Fibroblast of villous mesenchyme (primary cell): ENCODE results near the gene VANGL1. TPM values are rescaled to one million over a fixed set of nuclear protein-coding genes. Genes with fewer than 3 reads are reported as not detected.

ENCODE experiments used
- DNase-seq: peaks from one replicate; pipeline ENCODE4 v3.0.0-alpha.2; 2010; ENCODE audit warnings: low read depth
- H3K4me3 ChIP-seq: 2 replicates; pipeline ENCODE4 v1.5.1; 2011; ENCODE audit warnings: low read depth, mild to moderate bottlenecking, low read length
- total RNA-seq: library from RNA; depleted of rRNA; stranded (reverse); fragments of >200 nt; gene quantifications from 2 replicates; pipeline ENCODE4 v1.2.3, GENCODE V29; 2012
- TF ChIP-seq, protein P1 (sequence below): IDR thresholded peaks from 2 replicates; pipeline ENCODE4 v1.5.1; 2012; ENCODE audit warnings: low read depth, mild to moderate bottlenecking, low read length; ENCODE audit not compliant: insufficient read depth

The VANGL1 gene
- total RNA-seq, 1 donor = 10.8 TPM

DNA sequence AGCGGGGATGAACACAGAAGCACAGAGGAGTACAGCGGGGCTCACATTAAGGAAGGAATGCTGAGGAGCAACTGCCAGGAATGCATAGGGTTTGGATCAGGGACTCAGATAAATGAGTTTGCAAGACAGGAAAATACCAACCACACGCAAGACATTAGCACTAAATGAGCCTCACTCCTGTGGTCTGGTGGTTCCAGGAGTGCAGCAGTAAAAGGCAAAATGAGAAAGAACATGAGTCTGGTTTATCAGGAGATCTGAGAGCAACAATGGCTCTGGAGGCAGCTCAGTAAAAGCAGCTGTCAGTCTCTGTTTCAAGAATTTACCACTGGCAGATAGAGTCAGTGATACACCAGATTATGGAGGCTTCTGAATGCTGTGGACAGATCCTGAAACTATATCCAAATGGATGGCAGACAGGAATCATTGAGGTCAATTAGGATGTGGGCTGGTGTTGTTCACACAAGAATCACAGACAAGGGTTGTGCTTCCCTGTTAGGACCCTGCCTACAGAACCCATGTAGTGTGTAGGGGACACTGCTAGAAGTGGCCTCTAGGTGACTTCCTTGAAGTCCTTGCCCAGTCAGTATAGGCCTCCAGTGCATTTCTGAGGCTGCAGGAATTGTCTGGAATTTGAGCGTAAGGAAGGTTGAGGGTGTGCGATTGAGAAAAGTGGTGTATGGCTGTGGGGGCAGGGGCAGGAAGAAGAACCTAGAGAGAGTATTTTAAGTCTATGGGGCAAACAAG, 76.4 kb downstream of the VANGL1 start:
- TF ChIP-seq, protein P1, sequence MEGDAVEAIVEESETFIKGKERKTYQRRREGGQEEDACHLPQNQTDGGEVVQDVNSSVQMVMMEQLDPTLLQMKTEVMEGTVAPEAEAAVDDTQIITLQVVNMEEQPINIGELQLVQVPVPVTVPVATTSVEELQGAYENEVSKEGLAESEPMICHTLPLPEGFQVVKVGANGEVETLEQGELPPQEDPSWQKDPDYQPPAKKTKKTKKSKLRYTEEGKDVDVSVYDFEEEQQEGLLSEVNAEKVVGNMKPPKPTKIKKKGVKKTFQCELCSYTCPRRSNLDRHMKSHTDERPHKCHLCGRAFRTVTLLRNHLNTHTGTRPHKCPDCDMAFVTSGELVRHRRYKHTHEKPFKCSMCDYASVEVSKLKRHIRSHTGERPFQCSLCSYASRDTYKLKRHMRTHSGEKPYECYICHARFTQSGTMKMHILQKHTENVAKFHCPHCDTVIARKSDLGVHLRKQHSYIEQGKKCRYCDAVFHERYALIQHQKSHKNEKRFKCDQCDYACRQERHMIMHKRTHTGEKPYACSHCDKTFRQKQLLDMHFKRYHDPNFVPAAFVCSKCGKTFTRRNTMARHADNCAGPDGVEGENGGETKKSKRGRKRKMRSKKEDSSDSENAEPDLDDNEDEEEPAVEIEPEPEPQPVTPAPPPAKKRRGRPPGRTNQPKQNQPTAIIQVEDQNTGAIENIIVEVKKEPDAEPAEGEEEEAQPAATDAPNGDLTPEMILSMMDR = no peak
- DNase-seq = no peak
- no peak overlapping the region for H3K4me3 ChIP-seq

DNA sequence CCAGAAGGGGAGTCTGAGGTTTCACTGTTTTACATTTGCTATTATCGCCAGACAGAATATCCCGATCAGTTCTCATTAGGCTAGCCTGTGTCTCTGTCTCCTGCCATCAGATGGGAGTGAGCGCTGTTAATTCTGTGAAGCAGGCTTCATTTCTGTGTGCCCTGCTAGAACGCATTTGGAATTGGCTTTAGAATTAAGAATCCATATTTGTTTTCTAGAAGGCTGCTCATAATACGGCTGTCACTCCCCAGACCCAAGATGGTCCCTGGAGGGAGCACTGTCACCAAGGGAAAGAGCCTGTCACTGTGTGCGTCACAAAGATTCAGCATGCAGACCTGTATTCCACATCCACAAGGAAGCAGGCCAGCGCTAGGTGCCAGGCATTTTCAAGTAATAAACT, 77.5 kb downstream of the VANGL1 start:
- no peak overlapping the region for H3K4me3 ChIP-seq
- TF ChIP-seq, protein P1 = no peak
- DNase-seq = no peak

DNA sequence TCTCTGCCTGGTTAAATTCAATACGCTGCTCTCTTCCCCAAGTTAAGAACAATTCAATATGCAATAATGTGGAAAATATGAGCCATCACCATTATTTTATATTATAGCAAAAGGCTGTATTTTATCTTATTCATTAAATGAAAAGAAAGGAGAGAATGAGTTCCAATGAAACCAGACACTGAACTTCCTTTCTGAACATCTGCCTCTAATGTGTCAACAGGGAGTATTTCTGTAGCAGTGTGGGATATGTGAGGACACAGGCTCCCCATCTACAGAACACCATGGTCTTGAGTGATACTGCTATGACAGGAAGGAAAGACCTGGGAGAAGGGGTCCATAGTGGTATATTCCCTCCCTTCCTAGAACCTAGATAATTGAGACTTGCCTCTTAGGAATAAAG, 80.5 kb downstream of the VANGL1 start:
- no peak overlapping the region for H3K4me3 ChIP-seq
- TF ChIP-seq, protein P1 = no peak
- DNase-seq = no peak

DNA sequence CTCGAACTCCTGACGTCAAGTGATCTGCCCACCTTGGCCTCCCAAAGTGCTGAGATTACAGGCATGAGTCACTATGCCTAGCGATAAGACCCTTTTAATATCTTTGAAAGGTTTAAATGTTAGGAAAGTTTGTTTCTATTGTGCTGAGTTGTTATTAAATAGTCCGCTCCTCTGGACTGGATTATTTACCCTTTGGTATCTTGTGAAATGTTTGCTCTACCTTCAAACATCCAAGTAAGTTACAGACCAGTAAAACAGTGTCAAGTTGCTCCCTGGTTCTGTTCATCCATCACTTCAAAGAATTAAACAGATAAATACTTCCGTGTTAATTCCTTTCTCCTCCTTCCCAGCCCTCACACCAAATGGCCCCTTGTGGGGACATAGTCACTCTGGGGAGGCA, 82.0 kb downstream of the VANGL1 start:
- no peak for DNase-seq
- H3K4me3 ChIP-seq = no peak overlapping the region
- TF ChIP-seq, protein P1 = no peak

DNA sequence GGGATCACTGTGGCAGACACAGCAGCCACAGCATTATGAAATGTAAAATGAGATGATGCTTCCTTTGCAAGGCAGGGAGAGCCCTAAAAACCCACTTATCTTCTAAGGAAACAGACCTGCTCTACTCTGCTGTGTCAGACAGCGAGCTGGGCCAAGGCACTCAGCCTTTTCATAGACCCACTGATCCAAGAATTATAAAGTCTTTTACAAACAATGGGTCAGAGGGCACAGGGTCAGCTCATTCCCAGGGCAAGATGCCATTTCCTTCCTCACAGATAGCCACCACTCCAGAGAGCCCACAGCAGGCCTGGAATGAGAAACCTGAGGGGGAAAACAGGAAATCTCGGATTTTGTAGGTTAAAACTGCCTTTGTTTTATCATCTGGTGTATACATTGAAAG, 83.8 kb downstream of the VANGL1 start:
- H3K4me3 ChIP-seq = no peak overlapping the region
- peak; percentile 81 for DNase-seq
- TF ChIP-seq, protein P1 = no peak

DNA sequence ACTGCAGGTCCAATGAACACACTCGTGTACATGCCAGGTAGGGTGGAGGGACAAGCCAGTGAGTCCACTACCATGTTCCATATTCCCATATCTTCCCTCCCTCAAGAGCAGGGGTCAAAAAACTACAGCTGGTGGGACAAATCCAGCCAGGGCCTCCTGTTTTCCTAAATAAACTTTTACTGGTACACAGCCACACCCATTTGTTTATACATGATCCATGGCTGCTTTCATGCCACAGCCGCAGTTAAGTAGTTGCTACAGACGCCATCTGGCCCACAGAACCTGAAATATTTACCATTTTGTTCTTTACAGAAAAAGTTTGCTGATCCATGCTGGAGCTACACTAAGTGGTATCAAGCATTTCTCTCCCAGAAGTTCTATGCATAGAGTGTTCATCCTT, 84.4 kb downstream of the VANGL1 start:
- no peak overlapping the region for H3K4me3 ChIP-seq
- peak; percentile 83 for DNase-seq
- TF ChIP-seq, protein P1 = no peak

DNA sequence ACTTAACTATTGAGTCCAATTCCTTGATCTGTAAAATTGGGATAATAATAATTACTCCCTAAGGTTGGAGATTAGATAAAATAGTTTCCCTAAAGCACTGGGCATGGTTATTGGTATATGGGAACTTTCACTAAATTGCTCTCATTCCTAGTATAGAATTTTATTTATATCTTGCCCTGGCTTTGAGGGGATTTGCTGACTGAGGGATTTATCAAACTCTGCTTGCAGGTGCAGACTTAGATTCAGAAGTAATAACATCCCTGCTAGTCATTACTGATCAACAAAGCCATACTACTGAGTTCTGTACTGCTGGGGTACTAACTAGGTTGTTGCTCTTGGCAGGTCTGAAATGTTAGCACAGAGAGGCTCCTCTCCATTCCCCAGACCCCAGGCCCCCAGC, 84.8 kb downstream of the VANGL1 start:
- no peak overlapping the region for H3K4me3 ChIP-seq
- TF ChIP-seq, protein P1 = no peak
- no peak for DNase-seq
